GM23338 (cell line): ENCODE measurements around the gene ZNF234. TPM values are rescaled to one million over a fixed set of nuclear protein-coding genes. Genes with fewer than 3 reads are reported as not detected.

Experiments used
- ATAC-seq: fragments of 200-7000 bp; cut with Tn5 transposase; 3 replicates; pipeline ENCODE4 v1.9.1; 2020
- DNase-seq: peaks from one replicate; pipeline ENCODE4 v3.0.0-alpha.2; 2015; ENCODE audit warnings: low spot score
- H2AFZ ChIP-seq: fragments of 200-600 bp; sonication (generic); 2 replicates; pipeline ENCODE4 v1.8.0; 2016; ENCODE audit warnings: antibody characterized with exemption, mild to moderate bottlenecking, moderate library complexity
- H3F3A ChIP-seq: fragments of 200-600 bp; sonication (generic); replicated peaks from 2 replicates; pipeline ENCODE4 v1.8.0; 2017; ENCODE audit warnings: antibody characterized with exemption, mixed run types, low read depth
- H3K27ac ChIP-seq: fragments of 200-600 bp; sonication (generic); 2 replicates; pipeline ENCODE4 v1.6.1; 2016; ENCODE audit warnings: low read depth
- H3K27me3 ChIP-seq: fragments of 200-600 bp; sonication (generic); 2 replicates; pipeline ENCODE4 v1.8.0; 2016; ENCODE audit warnings: mild to moderate bottlenecking, mixed run types, moderate library complexity; ENCODE audit not compliant: insufficient read depth
- H3K36me3 ChIP-seq: fragments of 200-600 bp; sonication (generic); 2 replicates; pipeline ENCODE4 v1.8.0; 2016; ENCODE audit warnings: mild to moderate bottlenecking; ENCODE audit not compliant: insufficient read depth
- H3K4me1 ChIP-seq: fragments of 200-600 bp; sonication (generic); 2 replicates; pipeline ENCODE4 v1.8.0; 2016; ENCODE audit warnings: mild to moderate bottlenecking, moderate library complexity; ENCODE audit not compliant: insufficient read depth
- H3K4me2 ChIP-seq: fragments of 200-600 bp; sonication (generic); 2 replicates; pipeline ENCODE4 v1.7.1; 2017; ENCODE audit warnings: mixed run types
- H3K4me3 ChIP-seq: fragments of 200-600 bp; sonication (generic); 2 replicates; pipeline ENCODE4 v1.6.1; 2016; ENCODE audit warnings: mixed run types
- H3K79me2 ChIP-seq: fragments of 200-600 bp; sonication (generic); replicated peaks from 2 replicates; pipeline ENCODE4 v1.8.0; 2017; ENCODE audit warnings: mild to moderate bottlenecking; ENCODE audit not compliant: insufficient read depth
- H3K9me2 ChIP-seq: fragments of 200-600 bp; sonication (generic); 2 replicates; pipeline ENCODE4 v1.8.0; 2017; ENCODE audit not compliant: insufficient read depth
- H4K20me1 ChIP-seq: fragments of 200-600 bp; sonication (generic); replicated peaks from 2 replicates; pipeline ENCODE4 v1.8.0; 2017; ENCODE audit warnings: mild to moderate bottlenecking; ENCODE audit not compliant: insufficient read depth
- H3K27ac Mint-ChIP-seq: 2 replicates; pipeline ENCODE4 v1.8.0; 2020; ENCODE audit warnings: inconsistent platforms, mild to moderate bottlenecking, moderate library complexity, mixed read lengths
- H3K27me3 Mint-ChIP-seq: 3 replicates; pipeline ENCODE4 v1.8.0; 2022; ENCODE audit warnings: low read depth, mild to moderate bottlenecking, moderate library complexity, mixed read lengths, inconsistent platforms; ENCODE audit not compliant: insufficient read depth, poor library complexity
- H3K36me3 Mint-ChIP-seq: 3 replicates; pipeline ENCODE4 v1.8.0; 2021; ENCODE audit warnings: low read depth, mild to moderate bottlenecking, inconsistent platforms, moderate library complexity, mixed read lengths
- H3K4me1 Mint-ChIP-seq: 3 replicates; pipeline ENCODE4 v1.8.0; 2020; ENCODE audit warnings: mild to moderate bottlenecking, inconsistent platforms, mixed read lengths
- H3K4me3 Mint-ChIP-seq: 3 replicates; pipeline ENCODE4 v1.8.0; 2021; ENCODE audit warnings: moderate library complexity, mild to moderate bottlenecking, inconsistent platforms, mixed read lengths
- H3K9me3 Mint-ChIP-seq: 3 replicates; pipeline ENCODE4 v1.8.0; 2020; ENCODE audit warnings: moderate library complexity, mild to moderate bottlenecking, inconsistent platforms, mixed read lengths
- CREB1 ChIP-seq: fragments of 250-450 bp; sonication (Bioruptor Pico); IDR thresholded peaks from 2 replicates; pipeline ENCODE4 v1.5.0; 2020; ENCODE audit warnings: low read depth, mild to moderate bottlenecking, moderate library complexity
- CTCF ChIP-seq, 2 experiments: fragments of 200-600 bp in 1 of 2; sonication (generic) in 1 of 2; conservative IDR thresholded peaks; 2 replicates each; pipeline versions ENCODE4 v1.5.1 to v1.6.1; 2016 to 2017; ENCODE audit warnings: antibody characterized with exemption in 2 of 2, low read depth in 2 of 2, mild to moderate bottlenecking in 2 of 2, moderate library complexity in 1 of 2
- ETS1 ChIP-seq: IDR thresholded peaks from 2 replicates; pipeline ENCODE4 v1.6.1; 2016; ENCODE audit warnings: antibody characterized with exemption
- EZH2 ChIP-seq: fragments of 200-600 bp; sonication (generic); IDR thresholded peaks from one replicate; pipeline ENCODE4 v1.8.0; 2017; ENCODE audit warnings: antibody characterized with exemption, mild to moderate bottlenecking, low read depth; ENCODE audit not compliant: unreplicated experiment
- EZH2phosphoT487 ChIP-seq: fragments of 200-600 bp; sonication (generic); IDR thresholded peaks from one replicate; pipeline ENCODE4 v1.8.1; 2018; ENCODE audit warnings: antibody characterized with exemption; ENCODE audit not compliant: unreplicated experiment
- JUNB ChIP-seq: IDR thresholded peaks from one replicate; pipeline ENCODE4 v1.6.1; 2016; ENCODE audit warnings: antibody characterized with exemption; ENCODE audit not compliant: unreplicated experiment
- NANOG ChIP-seq: IDR thresholded peaks from 2 replicates; pipeline ENCODE4 v1.6.1; 2016; ENCODE audit warnings: antibody characterized with exemption, borderline replicate concordance
- POLR2AphosphoS5 ChIP-seq: IDR thresholded peaks from 2 replicates; pipeline ENCODE4 v1.6.1; 2016; ENCODE audit warnings: antibody characterized with exemption, low read depth
- ZNF114 ChIP-seq: fragments of 250-450 bp; sonication (Bioruptor Pico); IDR thresholded peaks from 2 replicates; pipeline ENCODE4 v1.5.0; 2020; ENCODE audit warnings: mild to moderate bottlenecking, moderate library complexity
- ZNF331 ChIP-seq: fragments of 250-450 bp; sonication (Bioruptor Pico); IDR thresholded peaks from 2 replicates; pipeline ENCODE4 v1.5.0; 2020; ENCODE audit warnings: low read depth, mild to moderate bottlenecking, moderate library complexity
- ZNF462 ChIP-seq: fragments of 250-450 bp; sonication (Bioruptor Pico); IDR thresholded peaks from 2 replicates; pipeline ENCODE4 v1.5.0; 2020; ENCODE audit warnings: mild to moderate bottlenecking, moderate library complexity
- polyA plus RNA-seq: library from polyadenylated mRNA; unstranded; fragments of >200 nt; fragmentation: Nextera tagmentation; extraction: Ambion mirVana; gene quantifications from 2 replicates; pipeline ENCODE4 v1.2.1, GENCODE V29; 2016
- total RNA-seq: library from RNA; depleted of rRNA; stranded (reverse); fragments of >200 nt; shearing (Covaris generic); gene quantifications from 2 replicates; pipeline ENCODE4 v1.2.3, GENCODE V29; 2014

ZNF234 gene
- total and polyA plus RNA-seq, 2 experiments from 2014 or later: 3.7 to 8.3 TPM

- H3K4me3 ChIP-seq: no peak overlapping the region
- H3K4me2 ChIP-seq: no peak overlapping the region
- H3K4me1 ChIP-seq: no peaks in the 10 kb centered on the region
- no peak for ATAC-seq
- Mint-ChIP-seq H3K36me3 (no peaks in the 10 kb centered on the region), H3K4me3 (no peak overlapping the region), H3K4me1 (no peaks in the 10 kb centered on the region), H3K27ac (no peak overlapping the region), H3K9me3 (peaks cover 32% of the 10 kb centered on the region; the same call in 2 of the 3 replicates), H3K27me3 (no peaks in the 10 kb centered on the region)
- TF ChIP-seq POLR2AphosphoS5 (no peak), ZNF114 (CRISPR knock-in tag) (no peak), NANOG (no peak), EZH2 (no peak), EZH2phosphoT487 (no peak), ETS1 (no peak), ZNF331 (CRISPR knock-in tag) (no peak), CREB1 (CRISPR knock-in tag) (no peak), CTCF (conservative IDR thresholded peaks at IDR 0.05; ENCODE audit: low read depth in 2 of 2) (no peak)
- H3K27me3 ChIP-seq: no peaks in the 10 kb centered on the region
- H3K79me2 ChIP-seq: no peaks in the 10 kb centered on the region
- no peaks in the 10 kb centered on the region for H3K36me3 ChIP-seq
- no peak overlapping the region for H3K27ac ChIP-seq
- no peaks in the 10 kb centered on the region for H3F3A ChIP-seq
- no peaks in the 10 kb centered on the region for H3K9me2 ChIP-seq
- no peak for DNase-seq
- H4K20me1 ChIP-seq: no peaks in the 10 kb centered on the region
- H2AFZ ChIP-seq: no peak overlapping the region
Measured at GRCh38 chr19:44196772-44197171, 55.4 kb downstream of the ZNF234 start.

GRCh38 chr19:44202470-44202869 lies 61.1 kb downstream of the ZNF234 start:
- Histone ChIP-seq H3K4me1 (no peaks in the 10 kb centered on the region), H3K4me3 (no peak overlapping the region), H3K9me2 (peaks cover 8% of the 10 kb centered on the region; the same call in 1 of the 2 replicates), H2AFZ (no peak overlapping the region), H3K36me3 (peaks cover 3% of the 10 kb centered on the region; the same call in 1 of the 2 replicates), H3F3A (no peaks in the 10 kb centered on the region), H4K20me1 (no peaks in the 10 kb centered on the region), H3K79me2 (no peaks in the 10 kb centered on the region), H3K27ac (no peak overlapping the region), H3K27me3 (peaks cover 6% of the 10 kb centered on the region; the same call in 1 of the 2 replicates), H3K4me2 (no peak overlapping the region)
- Mint-ChIP-seq H3K9me3 (peaks cover 38% of the 10 kb centered on the region), H3K27me3 (no peaks in the 10 kb centered on the region), H3K27ac (no peak overlapping the region), H3K4me3 (no peak overlapping the region), H3K36me3 (peaks cover 6% of the 10 kb centered on the region), H3K4me1 (no peaks in the 10 kb centered on the region)
- no peak for DNase-seq
- no peak for ATAC-seq
- TF ChIP-seq CTCF (conservative IDR thresholded peaks at IDR 0.05; ENCODE audit: low read depth in 2 of 2): no peak
- no peak for TF ChIP-seq JUNB
- no peak for TF ChIP-seq POLR2AphosphoS5
- TF ChIP-seq NANOG: no peak
- no peak for TF ChIP-seq ZNF331 (CRISPR knock-in tag)
- TF ChIP-seq ZNF462 (CRISPR knock-in tag): no peak
- no peak for TF ChIP-seq ZNF114 (CRISPR knock-in tag)
